ENCODE results near the gene COLGALT1.

COLGALT1 gene

DNA sequence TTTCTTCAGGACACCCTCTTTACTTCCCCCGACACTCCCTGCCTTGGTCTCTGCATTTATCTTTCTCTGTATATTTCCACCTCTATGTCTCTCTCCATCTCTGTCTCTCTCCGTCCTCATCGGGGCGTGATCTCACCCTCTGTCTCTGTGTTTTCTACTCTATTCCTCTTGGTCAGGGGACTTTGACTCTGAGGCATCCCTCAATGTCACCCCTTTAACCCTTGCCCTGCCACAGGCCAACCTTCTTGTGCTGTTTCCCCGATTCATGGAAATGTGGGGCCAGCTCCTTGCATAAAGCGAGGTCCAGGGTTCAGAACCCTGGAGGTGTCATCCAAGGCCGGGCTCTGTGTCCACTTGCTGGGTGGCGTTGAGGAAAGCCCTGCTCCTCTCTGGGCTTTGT lies 46.8 kb downstream of the COLGALT1 start:
- no peak for DNase-seq

DNA sequence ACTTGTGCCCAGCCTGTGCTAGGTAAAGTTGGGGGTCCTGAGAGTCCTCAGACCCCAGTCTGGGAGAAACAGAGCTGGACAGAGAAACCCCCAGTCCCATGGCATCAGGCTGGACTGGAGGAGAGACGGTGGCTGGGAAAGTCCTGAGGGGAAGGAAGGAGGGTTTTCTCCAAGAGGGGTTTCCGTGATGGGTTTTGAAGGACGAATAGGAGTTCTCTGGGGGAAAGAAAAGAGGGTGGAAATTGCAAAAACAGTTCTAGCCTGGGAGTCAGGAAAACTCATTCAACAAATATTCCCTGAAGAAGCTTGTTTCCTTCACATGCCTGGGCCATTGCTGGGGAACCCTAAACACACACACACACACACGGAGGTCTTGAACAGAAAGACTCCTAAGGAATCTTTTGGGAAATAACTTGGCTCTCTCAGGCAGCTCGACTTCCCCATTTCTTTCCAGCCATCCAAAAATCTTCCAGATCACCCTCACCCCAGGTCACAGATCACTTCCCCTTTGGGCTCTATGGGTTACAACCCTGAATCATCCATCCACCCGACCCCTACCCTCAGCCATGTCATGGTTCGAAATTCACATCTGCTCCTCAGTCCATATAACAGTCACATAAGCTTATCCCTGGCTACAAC lies 47.5 kb downstream of the COLGALT1 start:
- no peak for DNase-seq

DNA sequence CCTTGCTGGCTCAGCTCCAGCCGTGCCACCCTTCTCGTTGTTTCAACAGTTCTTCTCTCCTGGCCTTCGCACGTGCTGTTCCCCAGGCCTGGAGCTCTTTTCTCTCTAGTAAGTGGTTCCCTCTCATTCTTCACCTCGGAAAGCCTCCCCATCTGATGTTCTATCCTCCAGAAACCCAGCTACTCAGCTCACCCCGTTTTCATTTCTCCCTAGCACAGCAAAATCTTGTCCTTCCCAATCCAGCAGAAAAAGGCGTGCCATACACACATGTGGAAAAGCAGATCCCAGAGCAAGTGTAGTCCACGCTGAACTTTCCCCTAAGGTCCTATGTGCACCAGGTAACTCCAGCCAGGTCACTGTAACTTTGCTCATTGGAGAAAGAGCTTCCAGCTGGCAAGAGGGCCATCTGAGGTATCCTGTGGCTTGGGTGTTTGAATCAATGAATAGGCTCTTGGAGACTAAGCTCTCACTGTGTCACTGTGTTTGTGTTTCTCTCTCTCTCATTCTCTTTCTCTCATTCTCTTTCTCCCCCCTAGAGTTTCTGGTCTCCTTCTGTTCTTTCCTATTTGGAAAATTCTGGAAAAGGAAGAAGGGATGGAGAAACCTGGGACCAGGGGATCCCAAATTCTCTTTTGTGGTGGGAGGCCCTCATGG lies 49.0 kb downstream of the COLGALT1 start:
- DNase-seq, result no peak

DNA sequence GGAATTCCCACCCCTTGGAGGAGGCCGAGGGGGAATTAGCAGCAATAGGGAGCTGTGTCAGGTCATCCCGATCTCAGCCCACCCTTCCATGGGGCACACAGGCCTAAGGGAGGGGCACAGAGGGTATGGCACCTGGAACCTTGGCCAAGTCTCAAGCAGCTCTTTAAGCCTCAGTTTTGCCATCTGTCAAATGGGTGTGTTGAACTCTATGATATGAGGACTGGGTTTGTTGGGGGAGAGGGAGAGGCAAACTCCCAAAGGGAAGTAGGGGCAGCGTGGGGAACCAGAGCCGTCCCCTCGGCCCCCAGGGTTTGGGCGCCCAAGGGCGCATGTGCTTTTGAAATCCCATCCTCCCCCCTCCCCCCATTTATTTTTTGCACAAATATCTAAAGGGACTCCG lies 49.7 kb downstream of the COLGALT1 start:
- DNase-seq, result no peak

DNA sequence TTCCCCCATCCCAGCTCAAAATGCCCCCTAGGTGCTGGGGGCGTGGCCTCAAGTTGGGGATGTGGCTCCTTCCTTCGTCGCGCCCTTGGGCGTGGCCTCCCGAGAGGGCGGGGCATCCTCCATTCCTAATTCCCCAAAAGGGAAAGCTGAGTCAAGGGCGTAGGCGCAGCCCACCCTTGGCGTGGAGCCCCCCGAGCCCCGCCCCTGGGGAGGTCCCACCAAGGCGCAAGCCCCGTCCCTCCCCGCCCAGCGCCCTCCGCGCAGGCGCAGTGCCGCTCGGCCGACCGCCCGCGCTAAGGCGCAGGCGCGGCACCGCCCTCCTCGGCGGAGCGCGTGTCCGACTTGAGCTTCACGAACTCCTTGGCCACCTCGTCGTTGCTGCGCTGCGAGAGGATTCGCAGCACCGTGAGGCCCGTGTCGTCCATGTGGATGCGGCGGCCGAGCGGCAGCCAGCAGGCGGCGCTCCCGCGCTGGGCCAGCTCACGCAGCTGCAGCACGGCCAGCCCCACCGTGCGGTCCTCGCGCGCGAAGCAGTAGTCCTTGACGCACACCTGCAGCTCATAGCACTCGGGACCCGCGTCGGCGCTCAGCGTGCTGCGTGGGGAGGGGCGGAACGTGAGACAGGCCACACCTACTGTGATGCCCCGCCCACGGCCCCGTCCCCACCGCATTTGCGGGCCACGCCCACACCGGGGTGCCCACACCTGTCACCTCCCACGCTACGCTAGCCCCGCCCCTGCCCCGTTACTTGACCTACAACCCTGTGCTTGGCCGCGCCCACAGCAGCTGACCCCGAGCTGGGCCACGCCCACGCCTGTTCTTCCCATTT lies 50.5 kb downstream of the COLGALT1 start:
- DNase-seq, result peak; percentile 85 to 86

GRCh38 chr19:17606590-17607185 lies 51.2 kb downstream of the COLGALT1 start:
- no peak for DNase-seq

DNA sequence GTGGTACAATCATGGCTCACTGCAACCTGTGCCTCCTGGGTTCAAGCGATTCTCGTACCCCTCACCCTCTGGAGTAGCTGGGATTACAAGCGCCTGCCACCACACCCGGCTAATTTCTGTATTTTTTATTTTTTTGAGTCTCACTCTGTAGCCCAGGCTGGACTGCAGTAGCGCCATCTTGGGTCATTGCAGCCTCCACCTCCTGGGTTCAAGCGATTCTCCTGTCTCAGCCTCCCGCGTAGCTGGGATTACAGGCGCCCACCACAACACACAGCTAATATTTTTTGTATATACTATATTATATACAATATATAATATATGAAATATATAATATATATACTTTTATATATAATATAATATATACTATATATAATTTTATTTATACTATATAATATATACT lies 52.5 kb downstream of the COLGALT1 start:
- no peak for DNase-seq

- peak in 1 of 2 donors; percentile 44 for DNase-seq
Observed at GRCh38 chr19:17610384-17610783, 54.9 kb downstream of the COLGALT1 start.

- DNase-seq, result no peak
Observed at GRCh38 chr19:17611462-17612244, 56.2 kb downstream of the COLGALT1 start.

GRCh38 chr19:17614476-17614875 lies 59.0 kb downstream of the COLGALT1 start:
- DNase-seq, result no peak

- no peak for DNase-seq
Observed at GRCh38 chr19:17615889-17616685, 60.6 kb downstream of the COLGALT1 start.

GRCh38 chr19:17616686-17616960 lies 61.2 kb downstream of the COLGALT1 start:
- no peak for DNase-seq

DNA sequence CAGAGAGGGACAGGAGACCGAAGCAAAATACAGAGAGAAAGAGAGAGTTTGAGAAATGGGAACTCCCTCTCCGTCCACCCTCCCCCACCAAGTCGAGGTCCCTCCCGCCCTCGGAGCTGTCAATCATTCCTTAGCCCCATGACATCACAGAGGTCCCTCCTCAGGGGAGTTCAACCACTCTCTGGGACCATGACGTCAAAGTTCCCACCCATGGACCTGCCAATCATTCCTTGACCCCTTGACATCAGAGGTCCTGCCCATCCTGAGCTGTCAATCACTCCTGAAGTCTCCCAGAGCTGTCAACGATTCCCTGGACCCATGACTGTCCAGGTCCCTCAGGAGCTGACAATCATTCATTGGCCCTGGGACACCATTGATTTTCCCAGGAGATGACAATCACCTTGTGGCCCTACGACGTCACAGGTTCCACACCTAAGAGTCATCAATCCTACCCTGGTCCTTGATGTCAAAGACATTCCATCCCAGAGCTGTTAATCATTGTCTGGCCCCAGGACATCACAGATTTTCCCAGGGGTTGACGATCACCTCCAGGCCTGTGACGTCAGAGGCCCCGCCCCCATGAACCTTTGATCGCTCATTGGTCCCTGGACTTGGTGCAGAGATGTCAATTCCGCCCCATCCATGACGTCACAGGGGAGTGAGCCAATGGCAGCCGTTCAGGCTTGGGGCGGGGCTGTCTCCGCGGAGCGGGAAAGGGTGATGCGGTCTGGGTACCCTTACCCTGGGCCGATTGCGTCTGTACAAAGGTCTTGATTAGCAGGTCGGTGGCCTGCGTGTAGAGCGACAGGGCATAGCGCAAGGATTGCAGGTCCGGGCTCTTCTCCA lies 61.7 kb downstream of the COLGALT1 start:
- DNase-seq, result peak in 1 of 2 donors; percentile 22

DNA sequence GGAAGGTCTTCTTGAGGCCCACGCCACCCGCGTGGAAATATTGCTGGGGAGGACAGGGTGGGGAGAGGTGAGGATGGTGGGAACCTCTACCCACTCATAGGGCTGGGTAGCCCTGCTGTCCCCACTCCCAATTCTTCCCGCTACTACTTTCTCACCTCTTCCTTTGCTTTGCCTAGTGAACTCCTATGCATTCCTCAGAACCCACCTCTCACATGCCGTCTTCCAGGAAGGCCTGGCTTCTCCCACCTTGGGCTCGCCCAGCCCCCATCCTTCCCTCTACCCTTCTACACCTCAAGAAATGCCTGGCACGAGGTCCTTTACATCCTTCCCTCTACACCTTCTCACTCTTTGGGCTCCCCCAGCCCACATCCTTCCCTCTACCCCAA lies 62.4 kb downstream of the COLGALT1 start:
- no peak for DNase-seq

GRCh38 chr19:17618281-17618903 lies 62.9 kb downstream of the COLGALT1 start:
- no peak for DNase-seq

GRCh38 chr19:17618936-17619335 lies 63.5 kb downstream of the COLGALT1 start:
- DNase-seq, result no peak

- DNase-seq, result no peak
Observed at GRCh38 chr19:17620696-17621095, 65.2 kb downstream of the COLGALT1 start.

GRCh38 chr19:17623224-17623935 lies 67.9 kb downstream of the COLGALT1 start:
- DNase-seq, result no peak

DNA sequence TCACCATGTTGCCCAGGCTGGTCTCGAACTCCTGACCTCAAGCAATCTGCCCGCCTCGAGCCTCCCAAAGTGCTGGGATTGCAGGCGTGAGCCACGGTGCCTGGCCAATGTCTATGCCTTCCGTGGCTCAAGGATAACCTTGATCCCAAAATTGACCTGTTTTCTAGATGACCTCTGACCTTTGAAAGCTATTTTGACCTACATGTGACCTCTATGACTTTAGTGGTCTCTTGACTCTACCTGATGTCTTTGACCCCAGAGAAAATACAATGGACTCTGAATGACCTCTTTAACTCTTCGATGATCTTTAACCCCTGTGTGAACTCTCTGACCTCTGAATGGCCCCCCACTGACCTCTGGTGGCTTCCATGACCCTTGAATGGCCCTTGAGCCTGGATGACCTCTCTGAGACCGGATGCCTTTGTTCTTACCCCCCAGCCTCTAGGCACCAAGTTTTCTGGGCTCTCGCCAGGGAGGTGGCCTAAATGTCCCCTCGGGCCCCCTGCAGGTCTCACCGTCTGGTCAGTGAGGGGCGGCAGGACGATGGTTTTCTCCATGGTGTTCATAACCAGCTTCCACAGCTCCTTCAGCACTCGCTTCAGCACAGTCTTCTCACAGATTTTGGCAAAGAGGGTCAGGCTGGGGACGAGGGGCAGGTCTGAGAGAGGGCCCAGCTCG lies 69.0 kb downstream of the COLGALT1 start:
- DNase-seq, result no peak

All from CD4-positive, alpha-beta T cell treated with Interferon alpha-2 for 1 hour (primary cell).